22Rv1 (cell line): ENCODE results near the gene EIF4G3.

Experiments used
- CTCF ChIP-seq: fragments of 450-650 bp; IDR thresholded peaks from 2 replicates; pipeline ENCODE4 v1.5.1; 2017; ENCODE audit warnings: mild to moderate bottlenecking
- ZFX ChIP-seq: fragments of 450-650 bp; IDR thresholded peaks from 2 replicates; pipeline ENCODE4 v1.6.1; 2017; ENCODE audit warnings: antibody characterized with exemption, borderline replicate concordance

- TF ChIP-seq CTCF (no peak), ZFX (no peak)
Observed at GRCh38 chr1:21104683-21105082, 72.0 kb downstream of the EIF4G3 start.
